Smooth muscle cell (in vitro differentiated cells): Measurements from ENCODE around the gene ZCCHC14. TPM values are rescaled to one million over a fixed set of nuclear protein-coding genes. Genes with fewer than 3 reads are reported as not detected.

Experiments used
- DNase-seq: peaks from one replicate; lab custom pipeline; 2025; ENCODE audit not compliant: unreplicated experiment; lab: John Stamatoyannopoulos, UW
- H2AFZ ChIP-seq: fragments of 200-600 bp; sonication (generic); 2 replicates; pipeline ENCODE4 v1.6.0; 2016; ENCODE audit warnings: antibody characterized with exemption, low read depth, mild to moderate bottlenecking
- H3F3A ChIP-seq: fragments of 200-600 bp; sonication (generic); 2 replicates; pipeline ENCODE4 v1.6.0; 2017; ENCODE audit warnings: antibody characterized with exemption, low read depth
- H3K27ac ChIP-seq: fragments of 200-600 bp; sonication (generic); 2 replicates; pipeline ENCODE4 v1.5.1; 2016; ENCODE audit warnings: low read depth, mild to moderate bottlenecking
- H3K27me3 ChIP-seq: fragments of 200-600 bp; sonication (generic); 2 replicates; pipeline ENCODE4 v1.6.1; 2016; ENCODE audit warnings: low read depth, mild to moderate bottlenecking
- H3K36me3 ChIP-seq: fragments of 200-600 bp; sonication (generic); 2 replicates; pipeline ENCODE4 v1.5.1; 2016; ENCODE audit warnings: low read depth
- H3K4me1 ChIP-seq: fragments of 200-600 bp; sonication (generic); 2 replicates; pipeline ENCODE4 v1.5.1; 2016; ENCODE audit warnings: low read depth
- H3K4me2 ChIP-seq: fragments of 200-600 bp; sonication (generic); 2 replicates; pipeline ENCODE4 v1.6.0; 2016; ENCODE audit warnings: mild to moderate bottlenecking
- H3K4me3 ChIP-seq: fragments of 200-600 bp; sonication (generic); 2 replicates; pipeline ENCODE4 v1.5.1; 2016; ENCODE audit warnings: mild to moderate bottlenecking
- H3K79me2 ChIP-seq: fragments of 200-600 bp; sonication (generic); 2 replicates; pipeline ENCODE4 v1.6.0; 2016; ENCODE audit warnings: low read depth, mild to moderate bottlenecking
- H3K9ac ChIP-seq: fragments of 200-600 bp; sonication (generic); 2 replicates; pipeline ENCODE4 v1.6.0; 2016; ENCODE audit warnings: low read depth
- H3K9me3 ChIP-seq: fragments of 200-600 bp; sonication (generic); replicated peaks from 2 replicates; pipeline ENCODE4 v1.5.1; 2016; ENCODE audit warnings: low read depth
- H4K20me1 ChIP-seq: fragments of 200-600 bp; sonication (generic); 2 replicates; pipeline ENCODE4 v1.6.0; 2016; ENCODE audit warnings: low read depth
- WGBS: methylation state at CpG from one replicate; pipeline ENCODE4 v1.1.7; 2016; ENCODE audit warnings: low lambda C conversion rate; 5-methylcytosine and 5-hydroxymethylcytosine counted together
- polyA plus RNA-seq: library from polyadenylated mRNA; unstranded; fragments of >200 nt; fragmentation: Nextera tagmentation; extraction: Ambion mirVana; gene quantifications from 2 replicates; pipeline ENCODE4 v1.2.1, GENCODE V29; 2016
- total RNA-seq: library from RNA; depleted of rRNA; stranded (reverse); fragments of >200 nt; gene quantifications from 2 replicates; pipeline ENCODE4 v1.2.3, GENCODE V29; 2014
- TF ChIP-seq, protein P1 (sequence below): fragments of 200-600 bp; sonication (generic); IDR thresholded peaks from 2 replicates; pipeline ENCODE4 v1.5.1; 2017; ENCODE audit warnings: borderline replicate concordance, mild to moderate bottlenecking, antibody characterized with exemption; ENCODE audit not compliant: insufficient read depth, poor library complexity, severe bottlenecking

Gene ZCCHC14
- total and polyA plus RNA-seq, 2 experiments from 2014 or later, result 4.6 to 8.5 TPM

DNA sequence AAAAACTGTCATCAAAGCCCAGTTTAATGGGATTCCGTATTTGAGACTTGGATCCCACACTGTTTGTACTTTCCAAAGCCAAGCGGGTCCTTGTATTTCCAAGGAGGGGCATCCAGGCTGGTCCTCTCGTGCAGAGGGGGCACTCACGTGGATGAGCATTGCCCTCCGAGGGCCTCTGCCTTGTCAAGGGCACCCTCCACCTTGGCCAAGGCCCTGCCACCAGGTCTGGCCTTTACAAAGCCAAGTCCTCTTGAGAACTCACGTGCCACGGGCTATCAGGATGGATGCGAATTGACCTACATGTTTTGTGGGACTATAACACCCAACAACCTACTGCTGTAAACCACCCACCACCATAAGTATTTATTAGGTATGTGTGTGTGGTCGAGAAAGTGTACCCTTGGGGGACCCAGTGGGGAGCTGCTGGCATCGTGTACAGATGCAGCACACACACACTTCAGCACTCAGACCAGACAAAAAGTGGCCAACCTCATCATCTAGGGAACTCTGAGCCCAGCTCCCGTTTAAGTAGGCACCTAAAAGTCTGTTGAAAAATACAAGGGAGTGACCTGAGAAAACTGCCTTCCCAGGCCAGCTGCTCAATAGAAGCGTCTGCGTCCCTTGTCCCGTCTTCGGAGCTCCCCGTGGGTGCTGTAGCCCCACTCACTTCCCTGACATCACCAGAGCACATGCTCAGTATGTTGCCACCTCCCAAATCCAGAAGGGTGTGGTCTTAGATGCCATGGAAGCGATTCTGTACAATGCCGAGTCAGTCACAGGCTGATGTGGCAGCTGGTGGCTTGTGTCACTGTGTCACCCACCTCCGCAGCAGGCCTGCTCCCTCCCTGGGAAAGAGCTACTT, 87.8 kb downstream of the ZCCHC14 start:
- Histone ChIP-seq H3K4me3 (no peak overlapping the region), H3K36me3 (peaks cover 7% of the 10 kb centered on the region), H3K27ac (no peak overlapping the region), H3K4me1 (no peaks in the 10 kb centered on the region), H3K27me3 (no peaks in the 10 kb centered on the region), H3K9me3 (no peaks in the 10 kb centered on the region), H3F3A (peaks cover 8% of the 10 kb centered on the region), H2AFZ (no peak overlapping the region), H4K20me1 (peaks cover 31% of the 10 kb centered on the region), H3K9ac (no peak overlapping the region), H3K79me2 (no peaks in the 10 kb centered on the region), H3K4me2 (no peak overlapping the region)
- WGBS, result 95% methylated on average over 19 of the region's 19 CpGs
- TF ChIP-seq, protein P1, sequence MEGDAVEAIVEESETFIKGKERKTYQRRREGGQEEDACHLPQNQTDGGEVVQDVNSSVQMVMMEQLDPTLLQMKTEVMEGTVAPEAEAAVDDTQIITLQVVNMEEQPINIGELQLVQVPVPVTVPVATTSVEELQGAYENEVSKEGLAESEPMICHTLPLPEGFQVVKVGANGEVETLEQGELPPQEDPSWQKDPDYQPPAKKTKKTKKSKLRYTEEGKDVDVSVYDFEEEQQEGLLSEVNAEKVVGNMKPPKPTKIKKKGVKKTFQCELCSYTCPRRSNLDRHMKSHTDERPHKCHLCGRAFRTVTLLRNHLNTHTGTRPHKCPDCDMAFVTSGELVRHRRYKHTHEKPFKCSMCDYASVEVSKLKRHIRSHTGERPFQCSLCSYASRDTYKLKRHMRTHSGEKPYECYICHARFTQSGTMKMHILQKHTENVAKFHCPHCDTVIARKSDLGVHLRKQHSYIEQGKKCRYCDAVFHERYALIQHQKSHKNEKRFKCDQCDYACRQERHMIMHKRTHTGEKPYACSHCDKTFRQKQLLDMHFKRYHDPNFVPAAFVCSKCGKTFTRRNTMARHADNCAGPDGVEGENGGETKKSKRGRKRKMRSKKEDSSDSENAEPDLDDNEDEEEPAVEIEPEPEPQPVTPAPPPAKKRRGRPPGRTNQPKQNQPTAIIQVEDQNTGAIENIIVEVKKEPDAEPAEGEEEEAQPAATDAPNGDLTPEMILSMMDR, result no peak
- no peak for DNase-seq

DNA sequence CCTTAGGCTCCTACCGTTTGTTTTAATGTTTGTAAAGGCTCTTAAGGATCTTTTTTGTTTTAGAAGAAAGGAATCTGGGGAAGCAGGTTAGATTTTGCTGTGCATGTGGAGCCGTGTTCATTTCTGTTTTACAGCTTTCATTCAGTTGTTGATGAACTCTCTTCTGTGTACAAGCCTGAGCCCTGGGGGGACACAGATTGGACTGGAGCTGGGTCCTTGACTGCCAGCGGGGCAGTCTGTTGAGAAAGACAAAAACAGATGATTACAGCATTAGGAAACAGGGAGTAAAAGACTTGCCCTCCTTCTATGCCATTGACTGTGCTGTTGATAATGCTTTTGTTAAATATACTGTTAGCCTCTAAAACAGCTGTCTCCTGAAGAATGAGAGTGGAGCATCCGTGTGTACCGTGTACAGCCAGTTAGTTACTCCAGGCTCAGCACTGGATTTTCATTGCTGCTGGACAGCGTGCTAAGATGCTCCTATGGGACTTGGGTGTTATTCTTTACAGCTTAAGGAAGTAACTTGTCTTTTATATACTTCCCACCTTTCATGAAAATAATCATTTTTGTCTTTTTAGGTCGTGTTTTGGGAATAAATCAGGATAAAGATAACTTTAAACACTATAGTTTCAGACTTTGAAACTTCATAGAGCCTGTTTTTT, 97.5 kb downstream of the ZCCHC14 start:
- Histone ChIP-seq H4K20me1 (peaks cover 76% of the 10 kb centered on the region), H3K4me1 (peaks cover 4% of the 10 kb centered on the region), H3K9ac (no peak overlapping the region), H3K9me3 (no peaks in the 10 kb centered on the region), H3K36me3 (peaks cover 7% of the 10 kb centered on the region), H3F3A (peaks cover 12% of the 10 kb centered on the region), H3K27me3 (no peaks in the 10 kb centered on the region), H3K4me3 (no peak overlapping the region), H3K79me2 (peaks cover 65% of the 10 kb centered on the region), H3K27ac (no peak overlapping the region), H3K4me2 (no peak overlapping the region), H2AFZ (no peak overlapping the region)
- WGBS, result 85% methylated on average over 7 of the region's 7 CpGs
- no peak for DNase-seq
- TF ChIP-seq, protein P1, result no peak

DNA sequence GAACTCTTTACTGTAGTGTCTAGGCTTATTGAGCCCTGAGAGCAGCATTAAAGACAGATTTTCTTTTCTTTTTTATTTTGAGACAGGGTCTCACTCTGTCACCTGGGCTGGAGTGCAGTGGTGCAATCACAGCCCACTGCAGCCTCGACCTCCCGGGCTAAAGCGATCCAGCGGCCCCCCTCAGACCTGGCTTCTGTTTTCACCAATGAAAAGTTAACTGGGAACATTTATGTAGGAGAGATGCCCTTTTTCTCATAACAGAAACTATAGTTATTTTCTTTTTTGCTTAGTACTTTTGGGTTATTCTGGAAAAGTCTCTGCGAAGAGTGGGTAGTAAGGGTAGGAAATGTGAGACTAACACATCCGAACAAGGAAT, 99.2 kb downstream of the ZCCHC14 start:
- Histone ChIP-seq H3K4me1 (peaks cover 7% of the 10 kb centered on the region), H3K4me3 (peak overlapping the region; percentile 76), H3K79me2 (peaks cover 60% of the 10 kb centered on the region), H3K36me3 (no peaks in the 10 kb centered on the region), H3K9ac (peak overlapping the region; percentile 92), H3F3A (peaks cover 21% of the 10 kb centered on the region), H3K27ac (peak overlapping the region; percentile 79), H4K20me1 (peaks cover 60% of the 10 kb centered on the region), H3K4me2 (peak overlapping the region; percentile 91), H3K9me3 (no peaks in the 10 kb centered on the region), H2AFZ (no peak overlapping the region), H3K27me3 (no peaks in the 10 kb centered on the region)
- TF ChIP-seq, protein P1, result no peak
- DNase-seq, result no peak
- 80% methylated on average over 6 of the region's 6 CpGs for WGBS
